GM23338 (cell line): Measurements from ENCODE around the gene MAD1L1.

Experiments used
- CREB1 ChIP-seq: fragments of 250-450 bp; sonication (Bioruptor Pico); IDR thresholded peaks from 2 replicates; pipeline ENCODE4 v1.5.0; 2020; ENCODE audit warnings: low read depth, mild to moderate bottlenecking, moderate library complexity
- EZH2 ChIP-seq: fragments of 200-600 bp; sonication (generic); IDR thresholded peaks from one replicate; pipeline ENCODE4 v1.8.0; 2017; ENCODE audit warnings: antibody characterized with exemption, mild to moderate bottlenecking, low read depth; ENCODE audit not compliant: unreplicated experiment
- EZH2phosphoT487 ChIP-seq: fragments of 200-600 bp; sonication (generic); IDR thresholded peaks from one replicate; pipeline ENCODE4 v1.8.1; 2018; ENCODE audit warnings: antibody characterized with exemption; ENCODE audit not compliant: unreplicated experiment
- JUNB ChIP-seq: IDR thresholded peaks from one replicate; pipeline ENCODE4 v1.6.1; 2016; ENCODE audit warnings: antibody characterized with exemption; ENCODE audit not compliant: unreplicated experiment
- NANOG ChIP-seq: IDR thresholded peaks from 2 replicates; pipeline ENCODE4 v1.6.1; 2016; ENCODE audit warnings: antibody characterized with exemption, borderline replicate concordance
- POLR2AphosphoS5 ChIP-seq: IDR thresholded peaks from 2 replicates; pipeline ENCODE4 v1.6.1; 2016; ENCODE audit warnings: antibody characterized with exemption, low read depth
- STAT1 ChIP-seq: IDR thresholded peaks from one replicate; pipeline ENCODE4 v1.6.1; 2016; ENCODE audit warnings: antibody characterized with exemption; ENCODE audit not compliant: unreplicated experiment
- TF ChIP-seq, protein P1 (sequence below): IDR thresholded peaks from one replicate; pipeline ENCODE4 v1.6.1; 2018; ENCODE audit warnings: antibody characterized with exemption; ENCODE audit not compliant: unreplicated experiment
- TF ChIP-seq, protein P2 (sequence below), 2 experiments: fragments of 200-600 bp in 1 of 2; sonication (generic) in 1 of 2; conservative IDR thresholded peaks; 2 replicates each; pipeline versions ENCODE4 v1.5.1 to v1.6.1; 2016 to 2017; ENCODE audit warnings: antibody characterized with exemption in 2 of 2, low read depth in 2 of 2, mild to moderate bottlenecking in 2 of 2, moderate library complexity in 1 of 2
- TF ChIP-seq, protein P3 (sequence below): fragments of 250-450 bp; sonication (Bioruptor Pico); IDR thresholded peaks from 2 replicates; pipeline ENCODE4 v1.5.0; 2020; ENCODE audit warnings: mild to moderate bottlenecking, moderate library complexity

DNA sequence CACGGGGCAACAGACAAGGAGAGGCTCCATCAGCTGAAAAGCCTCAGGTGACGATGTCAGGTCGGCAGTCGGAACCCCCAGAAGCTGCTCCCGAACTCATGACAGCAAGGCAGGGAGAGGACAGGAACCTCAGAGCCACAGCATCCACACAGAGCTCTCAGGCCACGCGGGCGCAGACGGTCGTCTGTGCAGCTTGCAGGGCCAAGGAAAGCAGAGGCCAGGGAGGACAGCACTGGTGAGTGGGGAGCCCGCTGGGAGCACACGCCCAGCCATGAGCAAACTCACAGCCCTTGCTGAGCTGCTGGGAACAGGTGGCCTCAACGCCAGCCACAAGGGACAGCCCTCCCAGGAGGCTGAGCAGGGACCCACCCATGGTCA lies 138.9 kb downstream of the MAD1L1 start:
- TF ChIP-seq, protein P1, sequence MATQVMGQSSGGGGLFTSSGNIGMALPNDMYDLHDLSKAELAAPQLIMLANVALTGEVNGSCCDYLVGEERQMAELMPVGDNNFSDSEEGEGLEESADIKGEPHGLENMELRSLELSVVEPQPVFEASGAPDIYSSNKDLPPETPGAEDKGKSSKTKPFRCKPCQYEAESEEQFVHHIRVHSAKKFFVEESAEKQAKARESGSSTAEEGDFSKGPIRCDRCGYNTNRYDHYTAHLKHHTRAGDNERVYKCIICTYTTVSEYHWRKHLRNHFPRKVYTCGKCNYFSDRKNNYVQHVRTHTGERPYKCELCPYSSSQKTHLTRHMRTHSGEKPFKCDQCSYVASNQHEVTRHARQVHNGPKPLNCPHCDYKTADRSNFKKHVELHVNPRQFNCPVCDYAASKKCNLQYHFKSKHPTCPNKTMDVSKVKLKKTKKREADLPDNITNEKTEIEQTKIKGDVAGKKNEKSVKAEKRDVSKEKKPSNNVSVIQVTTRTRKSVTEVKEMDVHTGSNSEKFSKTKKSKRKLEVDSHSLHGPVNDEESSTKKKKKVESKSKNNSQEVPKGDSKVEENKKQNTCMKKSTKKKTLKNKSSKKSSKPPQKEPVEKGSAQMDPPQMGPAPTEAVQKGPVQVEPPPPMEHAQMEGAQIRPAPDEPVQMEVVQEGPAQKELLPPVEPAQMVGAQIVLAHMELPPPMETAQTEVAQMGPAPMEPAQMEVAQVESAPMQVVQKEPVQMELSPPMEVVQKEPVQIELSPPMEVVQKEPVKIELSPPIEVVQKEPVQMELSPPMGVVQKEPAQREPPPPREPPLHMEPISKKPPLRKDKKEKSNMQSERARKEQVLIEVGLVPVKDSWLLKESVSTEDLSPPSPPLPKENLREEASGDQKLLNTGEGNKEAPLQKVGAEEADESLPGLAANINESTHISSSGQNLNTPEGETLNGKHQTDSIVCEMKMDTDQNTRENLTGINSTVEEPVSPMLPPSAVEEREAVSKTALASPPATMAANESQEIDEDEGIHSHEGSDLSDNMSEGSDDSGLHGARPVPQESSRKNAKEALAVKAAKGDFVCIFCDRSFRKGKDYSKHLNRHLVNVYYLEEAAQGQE = no peak
- TF ChIP-seq, protein P2, sequence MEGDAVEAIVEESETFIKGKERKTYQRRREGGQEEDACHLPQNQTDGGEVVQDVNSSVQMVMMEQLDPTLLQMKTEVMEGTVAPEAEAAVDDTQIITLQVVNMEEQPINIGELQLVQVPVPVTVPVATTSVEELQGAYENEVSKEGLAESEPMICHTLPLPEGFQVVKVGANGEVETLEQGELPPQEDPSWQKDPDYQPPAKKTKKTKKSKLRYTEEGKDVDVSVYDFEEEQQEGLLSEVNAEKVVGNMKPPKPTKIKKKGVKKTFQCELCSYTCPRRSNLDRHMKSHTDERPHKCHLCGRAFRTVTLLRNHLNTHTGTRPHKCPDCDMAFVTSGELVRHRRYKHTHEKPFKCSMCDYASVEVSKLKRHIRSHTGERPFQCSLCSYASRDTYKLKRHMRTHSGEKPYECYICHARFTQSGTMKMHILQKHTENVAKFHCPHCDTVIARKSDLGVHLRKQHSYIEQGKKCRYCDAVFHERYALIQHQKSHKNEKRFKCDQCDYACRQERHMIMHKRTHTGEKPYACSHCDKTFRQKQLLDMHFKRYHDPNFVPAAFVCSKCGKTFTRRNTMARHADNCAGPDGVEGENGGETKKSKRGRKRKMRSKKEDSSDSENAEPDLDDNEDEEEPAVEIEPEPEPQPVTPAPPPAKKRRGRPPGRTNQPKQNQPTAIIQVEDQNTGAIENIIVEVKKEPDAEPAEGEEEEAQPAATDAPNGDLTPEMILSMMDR (conservative IDR thresholded peaks at IDR 0.05; ENCODE audit: low read depth in 2 of 2) = no peak
- TF ChIP-seq POLR2AphosphoS5 (no peak), STAT1 (no peak), EZH2phosphoT487 (no peak), NANOG (no peak), EZH2 (no peak), CREB1 (CRISPR knock-in tag) (no peak), JUNB (no peak)
- TF ChIP-seq, protein P3, sequence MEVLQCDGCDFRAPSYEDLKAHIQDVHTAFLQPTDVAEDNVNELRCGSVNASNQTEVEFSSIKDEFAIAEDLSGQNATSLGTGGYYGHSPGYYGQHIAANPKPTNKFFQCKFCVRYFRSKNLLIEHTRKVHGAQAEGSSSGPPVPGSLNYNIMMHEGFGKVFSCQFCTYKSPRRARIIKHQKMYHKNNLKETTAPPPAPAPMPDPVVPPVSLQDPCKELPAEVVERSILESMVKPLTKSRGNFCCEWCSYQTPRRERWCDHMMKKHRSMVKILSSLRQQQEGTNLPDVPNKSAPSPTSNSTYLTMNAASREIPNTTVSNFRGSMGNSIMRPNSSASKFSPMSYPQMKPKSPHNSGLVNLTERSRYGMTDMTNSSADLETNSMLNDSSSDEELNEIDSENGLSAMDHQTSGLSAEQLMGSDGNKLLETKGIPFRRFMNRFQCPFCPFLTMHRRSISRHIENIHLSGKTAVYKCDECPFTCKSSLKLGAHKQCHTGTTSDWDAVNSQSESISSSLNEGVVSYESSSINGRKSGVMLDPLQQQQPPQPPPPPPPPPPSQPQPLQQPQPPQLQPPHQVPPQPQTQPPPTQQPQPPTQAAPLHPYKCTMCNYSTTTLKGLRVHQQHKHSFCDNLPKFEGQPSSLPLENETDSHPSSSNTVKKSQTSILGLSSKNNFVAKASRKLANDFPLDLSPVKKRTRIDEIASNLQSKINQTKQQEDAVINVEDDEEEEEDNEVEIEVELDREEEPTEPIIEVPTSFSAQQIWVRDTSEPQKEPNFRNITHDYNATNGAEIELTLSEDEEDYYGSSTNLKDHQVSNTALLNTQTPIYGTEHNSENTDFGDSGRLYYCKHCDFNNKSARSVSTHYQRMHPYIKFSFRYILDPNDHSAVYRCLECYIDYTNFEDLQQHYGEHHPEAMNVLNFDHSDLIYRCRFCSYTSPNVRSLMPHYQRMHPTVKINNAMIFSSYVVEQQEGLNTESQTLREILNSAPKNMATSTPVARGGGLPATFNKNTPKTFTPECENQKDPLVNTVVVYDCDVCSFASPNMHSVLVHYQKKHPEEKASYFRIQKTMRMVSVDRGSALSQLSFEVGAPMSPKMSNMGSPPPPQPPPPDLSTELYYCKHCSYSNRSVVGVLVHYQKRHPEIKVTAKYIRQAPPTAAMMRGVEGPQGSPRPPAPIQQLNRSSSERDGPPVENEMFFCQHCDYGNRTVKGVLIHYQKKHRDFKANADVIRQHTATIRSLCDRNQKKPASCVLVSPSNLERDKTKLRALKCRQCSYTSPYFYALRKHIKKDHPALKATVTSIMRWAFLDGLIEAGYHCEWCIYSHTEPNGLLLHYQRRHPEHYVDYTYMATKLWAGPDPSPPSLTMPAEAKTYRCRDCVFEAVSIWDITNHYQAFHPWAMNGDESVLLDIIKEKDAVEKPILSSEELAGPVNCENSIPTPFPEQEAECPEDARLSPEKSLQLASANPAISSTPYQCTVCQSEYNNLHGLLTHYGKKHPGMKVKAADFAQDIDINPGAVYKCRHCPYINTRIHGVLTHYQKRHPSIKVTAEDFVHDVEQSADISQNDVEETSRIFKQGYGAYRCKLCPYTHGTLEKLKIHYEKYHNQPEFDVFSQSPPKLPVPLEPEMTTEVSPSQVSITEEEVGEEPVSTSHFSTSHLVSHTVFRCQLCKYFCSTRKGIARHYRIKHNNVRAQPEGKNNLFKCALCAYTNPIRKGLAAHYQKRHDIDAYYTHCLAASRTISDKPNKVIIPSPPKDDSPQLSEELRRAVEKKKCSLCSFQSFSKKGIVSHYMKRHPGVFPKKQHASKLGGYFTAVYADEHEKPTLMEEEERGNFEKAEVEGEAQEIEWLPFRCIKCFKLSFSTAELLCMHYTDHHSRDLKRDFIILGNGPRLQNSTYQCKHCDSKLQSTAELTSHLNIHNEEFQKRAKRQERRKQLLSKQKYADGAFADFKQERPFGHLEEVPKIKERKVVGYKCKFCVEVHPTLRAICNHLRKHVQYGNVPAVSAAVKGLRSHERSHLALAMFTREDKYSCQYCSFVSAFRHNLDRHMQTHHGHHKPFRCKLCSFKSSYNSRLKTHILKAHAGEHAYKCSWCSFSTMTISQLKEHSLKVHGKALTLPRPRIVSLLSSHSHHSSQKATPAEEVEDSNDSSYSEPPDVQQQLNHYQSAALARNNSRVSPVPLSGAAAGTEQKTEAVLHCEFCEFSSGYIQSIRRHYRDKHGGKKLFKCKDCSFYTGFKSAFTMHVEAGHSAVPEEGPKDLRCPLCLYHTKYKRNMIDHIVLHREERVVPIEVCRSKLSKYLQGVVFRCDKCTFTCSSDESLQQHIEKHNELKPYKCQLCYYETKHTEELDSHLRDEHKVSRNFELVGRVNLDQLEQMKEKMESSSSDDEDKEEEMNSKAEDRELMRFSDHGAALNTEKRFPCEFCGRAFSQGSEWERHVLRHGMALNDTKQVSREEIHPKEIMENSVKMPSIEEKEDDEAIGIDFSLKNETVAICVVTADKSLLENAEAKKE = no peak
